Nephron (organoid): ENCODE results near the gene UNC5B.

Experiments
- H3K27ac Mint-ChIP-seq, 3 experiments: 2 replicates each; pipeline ENCODE4 v1.8.0; 2020; ENCODE audit warnings: mixed read lengths in 3 of 3, mild to moderate bottlenecking in 2 of 3, moderate library complexity in 1 of 3
- H3K27me3 Mint-ChIP-seq: 2 replicates; pipeline ENCODE4 v1.8.0; 2021; ENCODE audit warnings: low read depth, mild to moderate bottlenecking, moderate library complexity, mixed read lengths
- H3K36me3 Mint-ChIP-seq: 2 replicates; pipeline ENCODE4 v1.8.0; 2020; ENCODE audit warnings: low read depth, mixed read lengths
- H3K4me1 Mint-ChIP-seq: 2 replicates; pipeline ENCODE4 v1.8.0; 2020; ENCODE audit warnings: mixed read lengths
- H3K4me3 Mint-ChIP-seq, 3 experiments: 2 replicates each; pipeline ENCODE4 v1.8.0; 2020; ENCODE audit warnings: mild to moderate bottlenecking in 3 of 3, mixed read lengths in 3 of 3, moderate library complexity in 2 of 3
- H3K9me3 Mint-ChIP-seq: 2 replicates; pipeline ENCODE4 v1.8.0; 2020; ENCODE audit warnings: mixed read lengths
- CTCF ChIP-seq, 3 experiments: fragments of 200-600 bp; sonication (generic); IDR thresholded peaks; one replicate each; pipeline ENCODE4 v1.5.0; 2021; ENCODE audit warnings: antibody characterized with exemption in 3 of 3; ENCODE audit not compliant: unreplicated experiment in 3 of 3

Gene UNC5B

DNA sequence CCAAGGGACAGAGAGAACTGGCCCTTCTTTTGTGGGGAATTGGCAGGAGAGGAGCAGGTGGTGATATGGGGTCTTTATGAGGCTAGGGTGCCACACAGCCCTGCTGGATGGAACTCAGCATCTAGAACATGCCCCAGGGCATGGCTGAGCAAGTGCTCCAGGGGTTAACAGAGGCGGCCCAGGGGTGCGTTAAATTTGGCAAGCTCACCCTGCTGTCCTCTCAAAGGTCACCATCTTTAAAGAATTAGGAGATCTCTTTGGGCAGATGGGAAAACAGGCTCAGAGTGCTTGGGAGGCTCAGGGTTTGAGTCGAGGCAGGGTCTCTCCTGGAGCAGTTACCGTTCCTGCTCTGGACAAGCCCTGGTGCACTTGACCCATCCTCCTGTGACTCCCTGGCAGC is 21.4 kb upstream of the UNC5B start:
- H3K4me3 Mint-ChIP-seq = no peak overlapping the region
- TF ChIP-seq CTCF (IDR thresholded peaks at IDR 0.05; ENCODE audit: unreplicated experiment in 3 of 3) = no peak
- H3K27me3 Mint-ChIP-seq = peaks cover 12% of the 10 kb centered on the region
- peaks cover 5% of the 10 kb centered on the region for H3K9me3 Mint-ChIP-seq
- H3K27ac Mint-ChIP-seq = no peak overlapping the region
- H3K36me3 Mint-ChIP-seq = no peaks in the 10 kb centered on the region
- H3K4me1 Mint-ChIP-seq = peaks cover 10% of the 10 kb centered on the region

- H3K36me3 Mint-ChIP-seq = no peaks in the 10 kb centered on the region
- peaks cover 10% of the 10 kb centered on the region for H3K4me1 Mint-ChIP-seq
- no peak for TF ChIP-seq CTCF (IDR thresholded peaks at IDR 0.05; ENCODE audit: unreplicated experiment in 3 of 3)
- no peak overlapping the region for H3K4me3 Mint-ChIP-seq
- no peak overlapping the region for H3K27ac Mint-ChIP-seq
- H3K27me3 Mint-ChIP-seq = peaks cover 12% of the 10 kb centered on the region
- H3K9me3 Mint-ChIP-seq = peaks cover 7% of the 10 kb centered on the region
These were observed 20.8 kb upstream of the UNC5B start for GRCh38 chr10:71191551-71192076.

DNA sequence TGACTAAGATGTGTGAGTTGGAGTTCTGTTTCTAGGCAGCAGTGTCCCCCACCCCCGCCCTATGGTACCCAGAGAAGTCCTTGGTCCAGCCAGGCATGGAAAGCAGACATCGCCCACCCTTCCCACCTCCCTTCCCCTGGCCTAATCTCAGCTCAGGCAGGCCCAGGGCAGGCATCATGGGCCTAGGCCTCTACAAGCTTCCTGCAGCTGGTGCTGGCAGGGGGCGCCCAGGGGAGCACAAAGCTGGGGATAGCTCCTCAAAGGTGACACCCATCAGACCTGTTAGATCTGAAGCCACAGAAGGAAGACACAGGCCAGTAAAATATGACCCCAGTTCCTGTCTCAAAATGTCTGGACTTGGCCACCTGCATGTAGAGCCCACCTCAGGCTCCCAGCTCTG is 18.9 kb upstream of the UNC5B start:
- H3K9me3 Mint-ChIP-seq = peaks cover 22% of the 10 kb centered on the region
- peaks cover 6% of the 10 kb centered on the region for H3K36me3 Mint-ChIP-seq
- peaks cover 5% of the 10 kb centered on the region for H3K4me1 Mint-ChIP-seq
- peaks cover 5% of the 10 kb centered on the region for H3K27me3 Mint-ChIP-seq
- H3K27ac Mint-ChIP-seq = no peak overlapping the region
- TF ChIP-seq CTCF (IDR thresholded peaks at IDR 0.05; ENCODE audit: unreplicated experiment in 3 of 3) = no peak
- no peak overlapping the region for H3K4me3 Mint-ChIP-seq

DNA sequence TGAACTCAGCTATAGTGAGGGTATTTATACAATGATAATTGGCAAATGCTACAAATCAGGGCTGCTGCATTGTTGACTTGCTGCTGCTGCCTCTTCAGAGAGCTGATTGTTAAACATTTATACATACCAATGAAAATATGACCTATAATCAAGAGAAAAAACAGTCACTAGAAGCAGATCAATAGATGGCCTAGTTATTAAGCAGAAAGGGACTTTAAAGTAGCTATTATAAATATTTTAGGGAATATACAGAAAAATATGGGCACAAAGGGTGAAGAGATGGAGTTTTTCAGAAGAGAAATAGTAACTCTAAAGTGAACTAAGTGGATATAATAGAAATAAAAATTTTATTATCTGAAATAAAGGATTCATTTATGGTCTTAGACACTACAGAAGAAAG is 14.4 kb upstream of the UNC5B start:
- H3K4me3 Mint-ChIP-seq = no peak overlapping the region

GRCh38 chr10:71201849-71202248 is 10.5 kb upstream of the UNC5B start:
- H3K27me3 Mint-ChIP-seq = peaks cover 3% of the 10 kb centered on the region
- TF ChIP-seq CTCF (IDR thresholded peaks at IDR 0.05; ENCODE audit: unreplicated experiment in 3 of 3) = no peak
- H3K4me3 Mint-ChIP-seq = no peak overlapping the region
- H3K4me1 Mint-ChIP-seq = peaks cover 16% of the 10 kb centered on the region
- H3K9me3 Mint-ChIP-seq = peaks cover 20% of the 10 kb centered on the region
- H3K36me3 Mint-ChIP-seq = peaks cover 11% of the 10 kb centered on the region
- peak overlapping the region in 1 of 3 experiments; percentile 0 for H3K27ac Mint-ChIP-seq

More for the DNA sequence above, 14.4 kb upstream of the UNC5B start:
- Mint-ChIP-seq H3K27ac (no peak overlapping the region), H3K27me3 (no peaks in the 10 kb centered on the region), H3K9me3 (peaks cover 28% of the 10 kb centered on the region), H3K4me1 (no peaks in the 10 kb centered on the region), H3K36me3 (peaks cover 11% of the 10 kb centered on the region)
- no peak for TF ChIP-seq CTCF (IDR thresholded peaks at IDR 0.05; ENCODE audit: unreplicated experiment in 3 of 3)

DNA sequence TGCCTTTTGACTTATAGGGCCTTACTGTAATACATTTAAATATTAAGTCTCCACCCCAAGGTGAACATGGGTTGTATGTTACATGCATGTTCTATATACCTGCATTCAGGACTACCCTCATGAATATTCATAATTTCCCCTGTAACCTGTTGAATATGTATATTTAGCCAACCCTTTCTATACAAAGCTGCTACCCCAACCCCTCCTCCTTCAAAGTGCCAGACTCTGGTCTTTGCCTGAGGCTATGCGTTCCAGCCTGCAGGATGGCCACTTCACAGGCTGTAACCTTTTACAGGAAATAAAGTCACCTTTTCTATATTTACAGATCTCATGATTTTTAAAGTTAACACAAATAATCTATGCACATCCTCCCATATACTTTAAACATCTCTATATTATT is 10.1 kb upstream of the UNC5B start:
- Mint-ChIP-seq H3K27ac (peak overlapping the region in 1 of 3 experiments; percentile 0), H3K4me1 (peaks cover 19% of the 10 kb centered on the region), H3K9me3 (peaks cover 15% of the 10 kb centered on the region), H3K4me3 (no peak overlapping the region), H3K36me3 (peaks cover 8% of the 10 kb centered on the region), H3K27me3 (peaks cover 3% of the 10 kb centered on the region)
- TF ChIP-seq CTCF (IDR thresholded peaks at IDR 0.05; ENCODE audit: unreplicated experiment in 3 of 3) = no peak
